Trophoblast cell (in vitro differentiated cells and primary cell): Measurements from ENCODE around the gene SERPING1.
A peak's percentile ranks its signal among the peaks of the same experiment; 100 is the strongest.

Experiments used
- DNase-seq, 2 donors: peaks; one replicate each; pipeline ENCODE4 v3.0.0-alpha.2; 2016
- H2AFZ ChIP-seq: 2 replicates; pipeline ENCODE4 v1.6.1; 2013; ENCODE audit warnings: low read length, moderate library complexity, mild to moderate bottlenecking; ENCODE audit not compliant: insufficient read depth, poor library complexity
- H2AK5ac ChIP-seq: 2 replicates; pipeline ENCODE4 v1.6.1; 2013; ENCODE audit warnings: mild to moderate bottlenecking, low read length
- H2BK120ac ChIP-seq: 2 replicates; pipeline ENCODE4 v1.6.1; 2013; ENCODE audit warnings: low read length, mild to moderate bottlenecking, moderate library complexity; ENCODE audit not compliant: insufficient read depth, poor library complexity
- H2BK12ac ChIP-seq: 2 replicates; pipeline ENCODE4 v1.6.1; 2013; ENCODE audit warnings: mild to moderate bottlenecking, low read length, moderate library complexity
- H2BK5ac ChIP-seq: 2 replicates; pipeline ENCODE4 v1.6.1; 2013; ENCODE audit warnings: low read length, low read depth, moderate library complexity, mild to moderate bottlenecking; ENCODE audit not compliant: poor library complexity
- H3K14ac ChIP-seq: 2 replicates; pipeline ENCODE4 v1.6.1; 2013; ENCODE audit warnings: mild to moderate bottlenecking, low read length
- H3K18ac ChIP-seq: 2 replicates; pipeline ENCODE4 v1.6.1; 2013; ENCODE audit warnings: mild to moderate bottlenecking, low read length
- H3K23ac ChIP-seq: 2 replicates; pipeline ENCODE4 v1.6.1; 2013; ENCODE audit warnings: low read length
- H3K27ac ChIP-seq: 2 replicates; pipeline ENCODE4 v1.5.1; 2013; ENCODE audit warnings: low read depth, mild to moderate bottlenecking, inconsistent platforms, low read length, moderate library complexity
- H3K27me3 ChIP-seq: 2 replicates; pipeline ENCODE4 v1.6.1; 2013; ENCODE audit warnings: inconsistent platforms, mild to moderate bottlenecking, low read length, moderate library complexity; ENCODE audit not compliant: insufficient read depth
- H3K36me3 ChIP-seq, 2 experiments: 1 replicate in 1 of 2; 2 replicates in 1 of 2; pipeline ENCODE4 v1.6.1; 2013; ENCODE audit warnings: low read length in 2 of 2, mild to moderate bottlenecking in 2 of 2, moderate library complexity in 1 of 2; ENCODE audit not compliant: insufficient read depth in 2 of 2, control insufficient read depth in 1 of 2
- H3K4ac ChIP-seq: 2 replicates; pipeline ENCODE4 v1.6.1; 2013; ENCODE audit warnings: low read depth, mild to moderate bottlenecking, low read length, moderate library complexity
- H3K4me1 ChIP-seq, 2 experiments: 1 replicate in 1 of 2; 2 replicates in 1 of 2; pipeline ENCODE4 v1.6.1; 2013; ENCODE audit warnings: low read length in 2 of 2, mild to moderate bottlenecking in 2 of 2, moderate library complexity in 1 of 2; ENCODE audit not compliant: insufficient read depth in 2 of 2, control insufficient read depth in 1 of 2
- H3K4me2 ChIP-seq: 2 replicates; pipeline ENCODE4 v1.6.1; 2013; ENCODE audit warnings: inconsistent platforms, mild to moderate bottlenecking, low read length, moderate library complexity
- H3K4me3 ChIP-seq: 2 replicates; pipeline ENCODE4 v1.5.1; 2013; ENCODE audit warnings: mild to moderate bottlenecking, low read depth, low read length, inconsistent platforms
- H3K79me1 ChIP-seq: one replicate; pipeline ENCODE4 v1.6.1; 2013; ENCODE audit warnings: low read length
- H3K79me2 ChIP-seq: 2 replicates; pipeline ENCODE4 v1.6.1; 2013; ENCODE audit warnings: low read length, mild to moderate bottlenecking; ENCODE audit not compliant: control insufficient read depth, insufficient read depth, poor library complexity
- H3K9ac ChIP-seq: 2 replicates; pipeline ENCODE4 v1.6.1; 2013; ENCODE audit warnings: mild to moderate bottlenecking, low read length
- H3K9me3 ChIP-seq: 2 replicates; pipeline ENCODE4 v1.6.1; 2013; ENCODE audit warnings: low read depth, mild to moderate bottlenecking, control low read depth, inconsistent platforms, low read length; ENCODE audit not compliant: insufficient read depth
- H4K12ac ChIP-seq: 2 replicates; pipeline ENCODE4 v1.6.1; 2013; ENCODE audit warnings: low read depth, mild to moderate bottlenecking, low read length, moderate library complexity
- H4K8ac ChIP-seq: 2 replicates; pipeline ENCODE4 v1.6.1; 2013; ENCODE audit warnings: low read depth, mild to moderate bottlenecking, low read length, moderate library complexity
- H4K91ac ChIP-seq: one replicate; pipeline ENCODE4 v1.6.1; 2013; ENCODE audit warnings: low read depth, mild to moderate bottlenecking, low read length, moderate library complexity
- WGBS: extraction: QIAGEN DNeasy Blood & Tissue Kit; methylation state at CpG from one replicate; pipeline ENCODE4 v1.1.7; 2013; ENCODE audit warnings: missing lambda C conversion rate; ENCODE audit not compliant: insufficient read length, insufficient coverage; ENCODE audit errors: extremely low coverage; 5-methylcytosine and 5-hydroxymethylcytosine counted together

Gene SERPING1

DNA sequence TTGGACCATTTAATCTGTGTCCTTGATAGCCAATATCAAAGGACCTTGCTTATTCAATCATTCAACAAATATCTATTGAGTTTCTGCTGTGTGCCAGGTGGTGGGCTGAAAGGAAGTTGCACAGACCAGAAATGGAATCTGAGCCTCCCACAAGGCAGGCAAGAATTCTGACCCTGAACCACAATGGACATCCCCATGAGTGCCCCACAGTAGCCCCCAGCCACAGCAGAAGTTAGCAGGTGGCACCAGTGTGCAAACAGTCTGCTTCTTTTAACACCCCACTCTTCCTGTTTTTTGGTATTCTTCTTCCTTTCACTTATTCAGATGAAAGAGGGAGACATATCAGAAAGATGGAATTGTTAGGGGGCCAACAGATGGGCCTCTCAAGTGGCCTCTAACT is 12.2 kb upstream of the SERPING1 start:
- Histone ChIP-seq H2BK12ac (no peak overlapping the region), H3K18ac (no peak overlapping the region), H3K4me3 (no peak overlapping the region), H4K12ac (no peak overlapping the region), H2AFZ (no peak overlapping the region), H4K8ac (no peak overlapping the region), H3K23ac (no peak overlapping the region), H3K4me1 (peaks cover 0 to 3% of the 10 kb centered on the region in 2 experiments), H3K79me1 (no peaks in the 10 kb centered on the region), H3K27ac (no peak overlapping the region), H3K9ac (no peak overlapping the region), H3K36me3 (no peaks in the 10 kb centered on the region), H3K14ac (no peak overlapping the region), H3K79me2 (no peaks in the 10 kb centered on the region), H2BK120ac (no peak overlapping the region), H3K4ac (no peak overlapping the region), H3K4me2 (no peak overlapping the region), H3K27me3 (no peaks in the 10 kb centered on the region), H3K9me3 (no peaks in the 10 kb centered on the region), H2BK5ac (no peak overlapping the region), H2AK5ac (no peak overlapping the region), H4K91ac (no peak overlapping the region)
- no peak for DNase-seq

DNA sequence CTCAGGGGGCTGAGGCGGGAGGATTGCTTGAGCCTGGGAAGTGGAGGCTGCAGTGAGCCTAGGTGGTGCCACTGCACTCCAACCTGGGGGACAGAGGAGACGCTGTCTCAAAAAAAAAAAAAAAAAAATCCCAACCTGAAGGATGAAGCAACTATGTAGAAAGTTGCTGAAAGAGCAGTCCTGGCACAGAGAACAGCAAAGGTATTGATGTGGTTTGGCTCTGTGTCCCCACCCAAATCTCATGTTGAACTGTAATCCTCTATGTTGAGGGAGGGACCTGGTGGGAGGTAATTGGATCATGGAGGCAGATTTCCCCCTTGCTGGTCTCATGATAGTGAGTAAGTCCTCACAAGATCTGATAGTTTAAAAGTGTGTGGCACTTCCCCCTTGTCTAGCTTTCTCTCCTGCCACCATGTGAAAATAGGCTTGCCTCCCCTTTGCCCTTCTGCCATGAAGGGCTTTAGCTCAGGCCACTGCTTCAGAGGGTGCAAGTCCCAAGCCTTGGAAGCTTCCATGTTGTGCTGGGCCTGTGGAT is 10.7 kb upstream of the SERPING1 start:
- no peak overlapping the region for H4K8ac ChIP-seq
- no peak overlapping the region for H3K4me2 ChIP-seq
- H3K9me3 ChIP-seq = no peaks in the 10 kb centered on the region
- H2BK12ac ChIP-seq = no peak overlapping the region
- H3K4ac ChIP-seq = no peak overlapping the region
- no peak overlapping the region for H2AFZ ChIP-seq
- H4K12ac ChIP-seq = no peak overlapping the region
- H2BK5ac ChIP-seq = no peak overlapping the region
- no peaks in the 10 kb centered on the region for H3K27me3 ChIP-seq
- DNase-seq = no peak
- no peak overlapping the region for H2BK120ac ChIP-seq
- H4K91ac ChIP-seq = no peak overlapping the region
- no peaks in the 10 kb centered on the region for H3K79me2 ChIP-seq
- no peak overlapping the region for H3K27ac ChIP-seq
- no peak overlapping the region for H3K4me3 ChIP-seq
- WGBS = no CpG with 5 or more reads among the region's 2 CpGs
- H3K4me1 ChIP-seq = peaks cover 0 to 3% of the 10 kb centered on the region in 2 experiments
- no peak overlapping the region for H2AK5ac ChIP-seq
- no peaks in the 10 kb centered on the region for H3K36me3 ChIP-seq
- no peak overlapping the region for H3K14ac ChIP-seq
- no peaks in the 10 kb centered on the region for H3K79me1 ChIP-seq
- no peak overlapping the region for H3K18ac ChIP-seq
- H3K23ac ChIP-seq = no peak overlapping the region
- H3K9ac ChIP-seq = no peak overlapping the region

DNA sequence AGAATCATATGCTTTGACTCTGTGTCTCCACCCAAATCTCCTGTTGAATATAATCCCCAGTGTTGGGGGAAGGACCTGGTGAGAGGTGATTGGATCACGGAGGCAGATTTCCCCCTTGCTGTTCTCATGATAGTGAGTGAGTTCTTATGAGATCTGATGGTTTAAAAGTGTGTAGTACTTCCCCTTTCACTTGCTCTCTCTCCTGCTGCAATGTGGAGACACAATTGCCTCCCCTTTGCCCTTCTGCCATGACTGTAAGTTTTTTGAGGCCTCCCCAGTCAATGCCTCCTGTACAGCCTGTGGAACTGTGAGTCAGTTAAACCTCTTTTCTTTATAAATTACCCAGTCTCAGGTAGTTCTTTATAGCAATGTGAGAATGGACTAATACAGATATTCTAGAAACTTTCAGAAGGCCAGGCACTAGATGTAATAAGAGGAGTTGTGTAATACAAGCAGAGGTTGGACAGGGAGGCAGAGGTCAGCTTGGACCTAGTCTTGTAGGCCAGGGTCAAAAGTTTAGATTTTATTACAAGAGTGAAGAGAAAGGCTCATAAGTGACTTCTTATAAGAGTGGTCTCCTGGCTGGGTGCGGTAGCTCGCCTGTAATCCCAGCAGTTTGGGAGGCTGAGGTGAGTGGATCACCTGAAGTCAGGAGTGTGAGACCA is 9.3 kb upstream of the SERPING1 start:
- no CpG with 5 or more reads among the region's 3 CpGs for WGBS
- Histone ChIP-seq H3K9ac (no peak overlapping the region), H3K27me3 (no peaks in the 10 kb centered on the region), H3K79me1 (no peaks in the 10 kb centered on the region), H4K8ac (no peak overlapping the region), H3K4me2 (no peak overlapping the region), H3K4me1 (peaks cover 0 to 3% of the 10 kb centered on the region in 2 experiments), H2AK5ac (no peak overlapping the region), H2AFZ (no peak overlapping the region), H2BK12ac (no peak overlapping the region), H3K18ac (no peak overlapping the region), H4K12ac (no peak overlapping the region), H2BK5ac (no peak overlapping the region), H2BK120ac (no peak overlapping the region), H3K36me3 (no peaks in the 10 kb centered on the region), H3K79me2 (no peaks in the 10 kb centered on the region), H3K14ac (no peak overlapping the region), H3K27ac (no peak overlapping the region), H3K4me3 (no peak overlapping the region), H3K4ac (no peak overlapping the region), H4K91ac (no peak overlapping the region), H3K23ac (no peak overlapping the region), H3K9me3 (no peaks in the 10 kb centered on the region)
- no peak for DNase-seq

- no peak overlapping the region for H3K9ac ChIP-seq
- no CpG with 5 or more reads among the region's 5 CpGs for WGBS
- H3K14ac ChIP-seq = no peak overlapping the region
- H3K27me3 ChIP-seq = no peaks in the 10 kb centered on the region
- peak overlapping the region; percentile 39 for H4K91ac ChIP-seq
- H2BK5ac ChIP-seq = no peak overlapping the region
- H2AFZ ChIP-seq = peak overlapping the region; percentile 11
- H3K79me1 ChIP-seq = peaks cover 9% of the 10 kb centered on the region
- H3K23ac ChIP-seq = no peak overlapping the region
- peak overlapping the region; percentile 8 for H2BK12ac ChIP-seq
- no peaks in the 10 kb centered on the region for H3K36me3 ChIP-seq
- no peak for DNase-seq
- no peak overlapping the region for H3K4me3 ChIP-seq
- no peak overlapping the region for H3K4ac ChIP-seq
- peak overlapping the region; percentile 29 for H3K18ac ChIP-seq
- no peak overlapping the region for H2BK120ac ChIP-seq
- H4K8ac ChIP-seq = no peak overlapping the region
- peaks cover 10 to 25% of the 10 kb centered on the region in 2 experiments for H3K4me1 ChIP-seq
- no peak overlapping the region for H3K4me2 ChIP-seq
- H2AK5ac ChIP-seq = no peak overlapping the region
- no peaks in the 10 kb centered on the region for H3K9me3 ChIP-seq
- H3K79me2 ChIP-seq = no peaks in the 10 kb centered on the region
- no peak overlapping the region for H3K27ac ChIP-seq
- no peak overlapping the region for H4K12ac ChIP-seq
Observed at GRCh38 chr11:57596266-57596885, 1.1 kb upstream of the SERPING1 start.
